ENCODE measurements around the gene MAPRE2.

Gene MAPRE2

GRCh38 chr18:35123811-35124210, 82.6 kb downstream of the MAPRE2 start:
- no peak for TF ChIP-seq GATA2 (IDR thresholded peaks at IDR 0.05; ENCODE audit: low read depth, low read length)
- no peak for TF ChIP-seq GATA3 (IDR thresholded peaks at IDR 0.05; ENCODE audit: low read depth, low read length)

DNA sequence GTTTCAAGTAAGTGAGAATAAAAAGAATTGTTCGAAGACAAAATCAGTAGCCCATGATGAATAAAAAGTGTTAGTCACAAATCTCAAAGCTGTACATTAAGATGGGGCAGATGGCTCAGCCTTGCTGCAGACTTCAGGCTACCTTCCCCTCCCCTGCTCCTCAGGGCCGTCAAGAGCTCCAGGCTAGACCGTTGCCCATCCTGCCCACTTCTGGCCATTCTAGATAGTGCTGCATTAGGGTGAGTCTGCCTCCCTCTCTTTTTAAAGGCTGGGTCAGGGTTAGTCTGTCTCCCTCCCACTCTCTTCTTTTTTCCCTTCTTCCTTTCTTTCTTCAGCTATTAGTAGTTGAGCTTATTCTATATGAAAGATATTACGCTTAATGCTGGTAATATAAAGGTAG, 86.0 kb downstream of the MAPRE2 start:
- no peak for TF ChIP-seq GATA3 (IDR thresholded peaks at IDR 0.05; ENCODE audit: low read depth, low read length)
- TF ChIP-seq GATA2 (IDR thresholded peaks at IDR 0.05; ENCODE audit: low read depth, low read length), result no peak

- no peak for TF ChIP-seq GATA3 (IDR thresholded peaks at IDR 0.05; ENCODE audit: low read depth, low read length)
- TF ChIP-seq GATA2 (IDR thresholded peaks at IDR 0.05; ENCODE audit: low read depth, low read length), result no peak
These were observed 87.5 kb downstream of the MAPRE2 start for GRCh38 chr18:35128675-35129074.

DNA sequence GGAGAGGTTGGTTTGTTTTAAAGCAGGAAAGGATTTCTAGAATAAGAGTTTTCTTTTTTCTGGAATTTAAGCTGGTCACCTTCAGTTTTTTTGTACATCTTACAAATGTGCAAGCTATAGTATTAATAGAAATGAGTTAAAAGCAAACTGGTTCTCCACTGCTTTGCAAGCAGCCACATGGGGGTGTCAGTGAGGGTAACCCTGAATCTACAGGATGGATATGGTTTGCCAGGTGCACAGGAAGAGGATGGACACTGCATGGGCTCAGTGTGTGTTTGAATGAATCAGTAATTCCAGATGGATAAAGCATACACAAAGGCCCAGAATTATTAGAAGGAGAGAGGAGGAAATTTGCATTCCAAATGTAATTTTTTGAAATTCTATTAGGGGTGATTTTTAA, 89.0 kb downstream of the MAPRE2 start:
- no peak for TF ChIP-seq GATA3 (IDR thresholded peaks at IDR 0.05; ENCODE audit: low read depth, low read length)
- TF ChIP-seq GATA2 (IDR thresholded peaks at IDR 0.05; ENCODE audit: low read depth, low read length), result no peak

DNA sequence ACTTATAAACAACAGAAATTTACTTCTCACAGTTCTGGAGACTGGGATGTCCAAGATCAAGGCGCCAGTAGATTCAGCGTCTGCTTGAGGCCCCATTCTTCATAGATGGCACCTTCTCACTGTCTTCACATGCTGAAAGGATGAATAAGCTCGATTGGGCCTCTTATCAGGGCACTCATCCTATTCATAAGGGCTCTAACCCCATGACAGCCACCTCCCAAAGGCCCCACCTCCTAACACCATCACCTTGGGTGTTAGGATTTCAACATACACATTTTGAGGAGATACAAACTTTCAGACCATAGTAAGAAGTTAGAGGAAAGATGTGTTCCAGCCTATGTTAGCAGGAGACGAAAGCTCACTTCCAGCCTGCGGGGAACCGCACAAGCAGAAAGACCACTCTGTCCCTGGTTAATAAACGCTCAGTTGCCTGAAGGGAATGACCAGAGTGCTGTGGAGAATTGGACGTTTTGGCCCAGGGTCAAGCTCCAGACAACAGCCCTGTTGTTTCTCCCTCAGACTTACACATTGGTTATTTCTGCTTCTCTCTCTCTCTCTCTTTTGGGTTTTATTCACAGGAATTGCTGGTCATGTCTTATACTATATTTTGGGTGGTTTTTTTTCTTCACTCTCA, 90.3 kb downstream of the MAPRE2 start:
- TF ChIP-seq GATA3 (IDR thresholded peaks at IDR 0.05; ENCODE audit: low read depth, low read length) (no peak), GATA2 (IDR thresholded peaks at IDR 0.05; ENCODE audit: low read depth, low read length) (no peak)

DNA sequence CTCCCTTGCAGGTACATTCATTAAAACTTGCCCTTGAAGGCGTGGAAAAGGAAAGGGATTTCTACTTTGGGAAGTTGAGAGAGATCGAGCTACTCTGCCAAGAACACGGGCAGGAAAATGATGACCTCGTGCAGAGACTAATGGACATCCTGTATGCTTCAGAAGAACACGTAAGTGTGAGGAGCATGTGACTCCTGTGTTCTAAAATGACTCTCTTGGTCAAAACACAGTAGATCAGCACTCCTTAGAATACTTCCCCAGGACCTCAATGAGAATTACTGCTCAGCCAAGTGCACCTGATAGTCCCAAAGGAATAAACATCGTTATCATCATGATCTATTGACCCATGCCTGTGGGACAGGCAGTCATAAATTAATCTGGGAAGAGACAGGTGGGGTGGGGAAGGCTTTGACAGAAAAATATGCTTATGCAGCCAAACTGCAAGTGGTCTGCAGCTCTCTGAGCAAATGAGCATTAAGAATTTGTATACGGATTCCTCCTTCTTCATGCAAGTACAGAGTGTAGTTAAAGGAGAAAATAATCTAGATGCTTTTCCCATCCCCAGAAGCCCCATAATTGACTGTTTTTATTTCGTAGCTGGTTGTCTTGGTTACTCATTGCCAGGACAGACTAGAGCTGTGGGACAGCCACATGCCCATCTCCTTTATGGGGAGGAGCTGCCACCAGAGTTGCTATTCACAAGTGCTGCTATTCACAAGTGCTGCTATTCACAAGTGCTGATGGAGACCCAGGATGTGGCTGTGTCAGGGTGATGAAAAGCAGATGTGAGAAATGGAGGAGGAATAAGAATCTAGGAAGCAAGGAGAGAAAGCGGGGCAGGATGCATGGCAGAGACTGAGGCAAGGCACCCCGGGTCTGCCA, 91.0 kb downstream of the MAPRE2 start:
- TF ChIP-seq GATA3 (IDR thresholded peaks at IDR 0.05; ENCODE audit: low read depth, low read length) (no peak), GATA2 (IDR thresholded peaks at IDR 0.05; ENCODE audit: low read depth, low read length) (no peak)

DNA sequence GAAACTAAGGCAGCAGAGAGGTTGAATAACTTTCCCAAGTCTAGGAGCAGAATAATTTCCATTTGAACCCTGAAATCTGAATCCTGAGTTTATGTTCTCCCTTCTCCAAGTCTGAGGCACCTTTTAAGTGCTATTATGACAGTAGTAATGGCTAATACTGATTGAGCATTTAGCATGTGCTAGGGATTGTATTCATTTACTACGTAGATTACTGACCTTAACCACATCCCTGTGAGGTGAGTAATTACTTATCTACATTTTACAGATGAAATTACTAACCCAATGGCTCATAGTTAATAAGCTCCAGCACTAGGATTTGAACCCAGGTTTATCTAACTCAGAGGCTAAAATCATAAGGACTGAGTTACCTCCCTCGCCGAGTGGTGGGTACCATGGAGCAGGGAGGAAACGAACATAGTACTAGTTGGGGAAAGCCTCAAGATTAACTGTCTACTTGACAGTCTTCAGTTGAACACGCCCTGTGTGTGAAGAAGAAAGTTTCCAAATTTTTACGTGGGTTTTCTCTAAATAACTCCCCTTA, 93.0 kb downstream of the MAPRE2 start:
- no peak for TF ChIP-seq GATA3 (IDR thresholded peaks at IDR 0.05; ENCODE audit: low read depth, low read length)
- no peak for TF ChIP-seq GATA2 (IDR thresholded peaks at IDR 0.05; ENCODE audit: low read depth, low read length)

DNA sequence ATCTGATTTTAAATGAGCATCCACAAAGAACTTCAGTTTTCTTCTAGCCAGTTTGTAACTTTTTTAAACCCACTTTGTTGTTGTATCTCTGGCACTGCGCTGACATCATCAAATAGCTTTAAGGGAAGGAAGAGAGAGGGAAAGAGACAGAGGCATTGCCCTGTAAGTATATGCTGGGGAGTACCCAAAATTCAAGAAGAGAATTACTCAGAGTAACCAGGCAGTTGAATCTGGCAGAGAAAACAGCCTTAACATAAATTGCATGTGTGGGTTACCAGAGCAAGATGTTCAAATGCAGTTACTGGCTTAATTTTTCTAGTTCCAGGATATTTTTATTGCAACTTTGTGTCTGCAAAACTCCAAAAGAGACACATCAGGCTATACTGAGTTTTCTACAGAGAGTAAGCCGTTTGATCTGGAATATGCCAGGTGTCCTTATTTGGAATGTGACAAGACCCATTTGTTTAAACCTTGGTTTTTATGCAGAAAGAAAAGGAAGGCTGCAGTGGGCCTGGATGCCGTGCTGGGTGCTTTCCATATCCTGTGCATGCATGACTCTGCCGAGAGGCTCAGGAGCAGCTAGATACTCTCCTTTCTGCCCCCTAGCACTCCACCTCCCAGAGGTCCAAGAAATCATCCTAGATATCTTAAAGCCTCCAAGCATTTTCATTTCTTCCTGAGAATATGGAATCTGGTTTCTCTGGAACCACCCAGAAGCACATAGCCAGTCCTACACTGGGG, 93.7 kb downstream of the MAPRE2 start:
- TF ChIP-seq GATA2 (IDR thresholded peaks at IDR 0.05; ENCODE audit: low read depth, low read length), result no peak
- no peak for TF ChIP-seq GATA3 (IDR thresholded peaks at IDR 0.05; ENCODE audit: low read depth, low read length)

- no peak for TF ChIP-seq GATA2 (IDR thresholded peaks at IDR 0.05; ENCODE audit: low read depth, low read length)
- no peak for TF ChIP-seq GATA3 (IDR thresholded peaks at IDR 0.05; ENCODE audit: low read depth, low read length)
These were observed 95.0 kb downstream of the MAPRE2 start for GRCh38 chr18:35136248-35136647.

- TF ChIP-seq GATA2 (IDR thresholded peaks at IDR 0.05; ENCODE audit: low read depth, low read length), result no peak
- TF ChIP-seq GATA3 (IDR thresholded peaks at IDR 0.05; ENCODE audit: low read depth, low read length), result no peak
These were observed 95.7 kb downstream of the MAPRE2 start for GRCh38 chr18:35136885-35137284.

GRCh38 chr18:35137632-35138031, 96.4 kb downstream of the MAPRE2 start:
- TF ChIP-seq GATA2 (IDR thresholded peaks at IDR 0.05; ENCODE audit: low read depth, low read length) (no peak), GATA3 (IDR thresholded peaks at IDR 0.05; ENCODE audit: low read depth, low read length) (no peak)

GRCh38 chr18:35138773-35139172, 97.6 kb downstream of the MAPRE2 start:
- no peak for TF ChIP-seq GATA3 (IDR thresholded peaks at IDR 0.05; ENCODE audit: low read depth, low read length)
- TF ChIP-seq GATA2 (IDR thresholded peaks at IDR 0.05; ENCODE audit: low read depth, low read length), result no peak

GRCh38 chr18:35139517-35139916, 98.3 kb downstream of the MAPRE2 start:
- no peak for TF ChIP-seq GATA2 (IDR thresholded peaks at IDR 0.05; ENCODE audit: low read depth, low read length)

DNA sequence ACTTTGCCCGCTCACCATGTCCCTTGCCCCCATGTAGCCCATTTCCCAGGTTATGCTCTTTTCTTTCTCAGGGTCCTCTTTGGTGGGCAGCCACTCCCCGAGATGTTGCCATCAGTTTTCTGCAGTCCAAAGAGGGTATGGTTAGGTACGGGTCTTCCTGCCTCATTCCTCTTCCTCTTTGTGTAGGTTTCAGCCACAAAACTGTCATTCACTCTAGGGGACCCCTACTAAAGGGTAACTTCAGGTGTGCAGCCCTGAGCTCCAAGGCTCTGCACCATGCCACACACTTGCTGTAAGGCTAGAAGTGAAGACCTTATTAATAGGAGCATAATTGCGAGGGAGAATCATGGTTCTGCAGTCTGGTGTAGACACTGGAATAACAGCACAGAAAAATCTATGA, 99.9 kb downstream of the MAPRE2 start:
- TF ChIP-seq GATA3 (IDR thresholded peaks at IDR 0.05; ENCODE audit: low read depth, low read length), result no peak
- TF ChIP-seq GATA2 (IDR thresholded peaks at IDR 0.05; ENCODE audit: low read depth, low read length), result no peak
